Endothelial cell of umbilical vein (primary cell): ENCODE measurements around the gene OR6C76. TPM values are rescaled to one million over a fixed set of nuclear protein-coding genes. Genes with fewer than 3 reads are reported as not detected.

Source experiments
- BruUV-seq: library from RNA; stranded (reverse); fragments of 400-500 nt; replicated peaks from 2 replicates; lab custom pipeline; 2021; lab: Mats Ljungman, UMichigan
- CTCF ChIA-PET: fragments of 300-600, 350-600 bp; sonication (Branson Sonifier 250); formaldehyde crosslinking; loops from one replicate; lab custom pipeline; 2021; ENCODE audit warnings: antibody characterized with exemption, inconsistent platforms; lab: Charles Lee
- POLR2A ChIA-PET: fragments of 300-600, 350-600 bp; sonication (Branson Sonifier 250); formaldehyde crosslinking; loops from one replicate; lab custom pipeline; 2021; ENCODE audit warnings: antibody characterized with exemption, inconsistent platforms; lab: Charles Lee
- DNase-seq: peaks from one replicate; pipeline ENCODE4 v3.0.0-alpha.2; 2011; ENCODE audit warnings: low read depth, low spot score
- FAIRE-seq: peaks from 2 replicates; lab custom pipeline; 2011; peaks lifted over from hg19 to GRCh38; lab: Jason Lieb, UNC
- H2AFZ ChIP-seq: 2 replicates; pipeline ENCODE4 v1.6.0; 2012; ENCODE audit warnings: low read depth, low read length, control low read depth, inconsistent platforms
- H3K27ac ChIP-seq: 2 replicates; pipeline ENCODE4 v1.5.1; 2011; ENCODE audit warnings: low read depth, mild to moderate bottlenecking, control low read depth, low read length, moderate library complexity; ENCODE audit not compliant: insufficient read depth
- H3K27me3 ChIP-seq, 2 experiments: 2 replicates each; pipeline versions ENCODE4 v1.6.0 to v1.6.1; 2011; ENCODE audit warnings: low read length in 2 of 2, mixed read lengths in 1 of 2; ENCODE audit not compliant: control insufficient read depth in 2 of 2, insufficient read depth in 2 of 2
- H3K36me3 ChIP-seq, 2 experiments: 2 replicates in 1 of 2; 3 replicates in 1 of 2; pipeline ENCODE4 v1.5.1; 2011; ENCODE audit warnings: low read length in 2 of 2, mild to moderate bottlenecking in 1 of 2, moderate library complexity in 1 of 2; ENCODE audit not compliant: control insufficient read depth in 2 of 2, insufficient read depth in 2 of 2; ENCODE audit errors: extremely low read depth in 1 of 2
- H3K4me1 ChIP-seq: 3 replicates; pipeline ENCODE4 v1.5.1; 2011; ENCODE audit warnings: mild to moderate bottlenecking, low read length; ENCODE audit not compliant: control insufficient read depth, insufficient read depth; ENCODE audit errors: extremely low read depth
- H3K4me2 ChIP-seq: 2 replicates; pipeline ENCODE4 v1.6.1; 2011; ENCODE audit warnings: low read length, control low read depth, mixed read lengths; ENCODE audit not compliant: insufficient read depth
- H3K4me3 ChIP-seq, 3 experiments: fragments of 200-600 bp in 1 of 3; sonication (generic), shearing (Covaris generic) in 1 of 3; replicated peaks in 1 of 3; 2 replicates each; pipeline ENCODE4 v1.5.1; 2011 to 2016; ENCODE audit warnings: control low read depth in 3 of 3, low read length in 3 of 3, mild to moderate bottlenecking in 2 of 3, inconsistent platforms in 1 of 3, low read depth in 1 of 3, moderate library complexity in 1 of 3; ENCODE audit not compliant: insufficient read depth in 1 of 3
- H3K79me2 ChIP-seq: 2 replicates; pipeline ENCODE4 v1.6.0; 2012; ENCODE audit warnings: low read length, inconsistent platforms; ENCODE audit not compliant: control insufficient read depth, insufficient read depth
- H3K9ac ChIP-seq: replicated peaks from 2 replicates; pipeline ENCODE3; 2011; ENCODE audit warnings: low read length, control low read depth; ENCODE audit not compliant: insufficient read depth; ENCODE audit errors: extremely low read depth
- H3K9me1 ChIP-seq: replicated peaks from 3 replicates; pipeline ENCODE4 v1.6.0; 2011; ENCODE audit warnings: mild to moderate bottlenecking, low read length; ENCODE audit not compliant: control insufficient read depth, insufficient read depth; ENCODE audit errors: extremely low read depth
- H3K9me3 ChIP-seq: replicated peaks from 2 replicates; pipeline ENCODE4 v1.5.1; 2012; ENCODE audit warnings: low read length, inconsistent platforms; ENCODE audit not compliant: control insufficient read depth, insufficient read depth
- H4K20me1 ChIP-seq: replicated peaks from 2 replicates; pipeline ENCODE3; 2011; ENCODE audit warnings: mild to moderate bottlenecking, low read length; ENCODE audit not compliant: control insufficient read depth, insufficient read depth; ENCODE audit errors: extremely low read depth
- CTCF ChIP-seq, 2 donors: IDR thresholded peaks; 1 replicate in 1 of 2; 2 replicates in 1 of 2; pipeline ENCODE4 v1.5.1; 2011; ENCODE audit warnings: low read length in 2 of 2, mild to moderate bottlenecking in 2 of 2, moderate library complexity in 2 of 2, control low read depth in 1 of 2, inconsistent platforms in 1 of 2, low read depth in 1 of 2; ENCODE audit not compliant: insufficient read depth in 1 of 2; ENCODE audit errors: extremely low read depth in 1 of 2
- EZH2 ChIP-seq: IDR thresholded peaks from 2 replicates; pipeline ENCODE4 v1.6.1; 2012; ENCODE audit warnings: borderline replicate concordance, low read depth, mild to moderate bottlenecking, moderate library complexity, low read length, inconsistent platforms; ENCODE audit not compliant: severe bottlenecking
- FOS ChIP-seq: IDR thresholded peaks from 2 replicates; pipeline ENCODE4 v1.6.1; 2011; ENCODE audit warnings: mild to moderate bottlenecking, low read length, moderate library complexity, borderline replicate concordance; ENCODE audit not compliant: insufficient read depth
- GATA2 ChIP-seq: IDR thresholded peaks from 2 replicates; pipeline ENCODE4 v1.7.0; 2011; ENCODE audit warnings: low read depth, mild to moderate bottlenecking, moderate library complexity, mixed read lengths, low read length; ENCODE audit not compliant: insufficient read length, insufficient read depth
- JUN ChIP-seq: IDR thresholded peaks from 2 replicates; pipeline ENCODE4 v1.6.1; 2011; ENCODE audit warnings: borderline replicate concordance, low read depth; ENCODE audit not compliant: insufficient read length, insufficient read depth
- MAX ChIP-seq: IDR thresholded peaks from 2 replicates; pipeline ENCODE4 v1.6.1; 2011; ENCODE audit not compliant: insufficient read depth, insufficient read length
- MYC ChIP-seq: IDR thresholded peaks from one replicate; pipeline ENCODE4 v1.6.1; 2011; ENCODE audit warnings: mild to moderate bottlenecking, low read depth, low read length
- POLR2A ChIP-seq: IDR thresholded peaks from 2 replicates; pipeline ENCODE4 v1.6.1; 2012; ENCODE audit warnings: low read depth, mild to moderate bottlenecking, control low read depth, low read length
- POLR2AphosphoS5 ChIP-seq: IDR thresholded peaks from 2 replicates; pipeline ENCODE4 v1.6.1; 2012; ENCODE audit warnings: low read depth, mild to moderate bottlenecking, control low read depth, low read length, moderate library complexity; ENCODE audit not compliant: insufficient read depth
- dilution Hi-C: fragments of 300-500 bp; cut with MboI; formaldehyde crosslinking; loops from one replicate; pipeline ENCODE4 v1.15.0; 2019; ENCODE audit warnings: low sequenced_read_pairs; ENCODE audit not compliant: extremely low pct_ligation_motif_present
- intact Hi-C: fragments of 100-400 bp; cut with micrococcal nuclease; formaldehyde crosslinking; loops from one replicate; pipeline ENCODE4 v1.10.0; 2022
- polyA plus RNA-seq, 4 experiments: library from polyadenylated mRNA; depleted of rRNA in 3 of 4; stranded (reverse) in 3 of 4; unstranded in 1 of 4; fragments of >200 nt; gene quantifications; 2 replicates each; pipeline versions ENCODE4 v1.2.1 to v1.2.3, GENCODE V29; 2011 to 2012; ENCODE audit warnings: missing spikeins in 1 of 4
- total RNA-seq: library from RNA; stranded (reverse); gene quantifications from 2 replicates; pipeline ENCODE4 v1.2.3, GENCODE V29; 2021

OR6C76 gene
- total and polyA plus RNA-seq, 2 donors (not counting 3 experiments of a cell fraction or from before 2014, with no cell fraction given) = not detected

- no peak overlapping the region for H3K27ac ChIP-seq
- CTCF ChIA-PET = no interaction called here
- H3K9me1 ChIP-seq = no peaks in the 10 kb centered on the region
- H3K4me2 ChIP-seq = no peak overlapping the region
- dilution Hi-C loops (no loop called here), intact Hi-C loops (no loop called here)
- H2AFZ ChIP-seq = no peak overlapping the region
- no peaks in the 10 kb centered on the region for H3K4me1 ChIP-seq
- H3K9me3 ChIP-seq = no peaks in the 10 kb centered on the region
- DNase-seq (no peak), FAIRE-seq (no peak)
- no peaks in the 10 kb centered on the region for H3K79me2 ChIP-seq
- no peaks in the 10 kb centered on the region for H4K20me1 ChIP-seq
- no peak overlapping the region for H3K4me3 ChIP-seq
- POLR2A ChIA-PET = no interaction called here
- no TSS peak for BruUV-seq
- no peaks in the 10 kb centered on the region for H3K27me3 ChIP-seq
- no peak for TF ChIP-seq FOS
- TF ChIP-seq MAX = no peak
- no peak for TF ChIP-seq MYC
- no peak for TF ChIP-seq POLR2AphosphoS5
- TF ChIP-seq GATA2 = no peak
- TF ChIP-seq EZH2 = no peak
- TF ChIP-seq JUN = no peak
- no peak for TF ChIP-seq CTCF (IDR thresholded peaks at IDR 0.05; ENCODE audit: extremely low read depth in 1 of 2, insufficient read depth in 1 of 2, low read depth in 1 of 2, low read length in 2 of 2)
- no peak for TF ChIP-seq POLR2A
- H3K9ac ChIP-seq = no peak overlapping the region
- no peaks in the 10 kb centered on the region for H3K36me3 ChIP-seq
Measured at GRCh38 chr12:55392032-55392795, 33.8 kb upstream of the OR6C76 start.
